Neural progenitor cell (in vitro differentiated cells): ENCODE results near the gene GFER.

Experiments used
- EZH2 ChIP-seq: fragments of 200-600 bp; sonication (generic); IDR thresholded peaks from 2 replicates; pipeline ENCODE4 v1.6.1; 2017; ENCODE audit warnings: antibody characterized with exemption, mild to moderate bottlenecking, moderate library complexity
- EZH2phosphoT487 ChIP-seq: fragments of 200-600 bp; sonication (generic); IDR thresholded peaks from 2 replicates; pipeline ENCODE4 v1.6.1; 2017; ENCODE audit warnings: antibody characterized with exemption
- TF ChIP-seq, protein P1 (sequence below): fragments of 200-600 bp; sonication (generic); IDR thresholded peaks from 2 replicates; pipeline ENCODE4 v1.5.1; 2017; ENCODE audit warnings: antibody characterized with exemption, mild to moderate bottlenecking

DNA sequence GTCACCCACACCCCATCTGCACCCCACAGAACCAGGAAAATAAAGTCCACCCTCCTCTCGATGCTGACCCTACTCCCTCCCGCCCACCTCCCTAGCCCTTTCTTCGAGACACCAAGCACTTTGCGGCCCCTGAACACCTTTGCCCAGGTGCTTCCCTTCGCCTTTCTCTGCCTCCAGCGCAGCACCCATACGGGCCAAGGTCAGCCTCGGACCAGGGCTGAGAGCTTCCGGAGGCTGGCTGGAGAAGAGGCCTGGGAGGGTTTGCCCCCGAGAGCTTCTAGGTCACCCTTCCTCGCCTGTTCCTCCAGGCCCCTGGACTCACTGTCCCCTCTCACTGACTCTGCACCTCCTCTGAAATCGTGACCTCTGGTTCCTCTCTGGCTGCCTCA lies 40.0 kb downstream of the GFER start:
- TF ChIP-seq, protein P1, sequence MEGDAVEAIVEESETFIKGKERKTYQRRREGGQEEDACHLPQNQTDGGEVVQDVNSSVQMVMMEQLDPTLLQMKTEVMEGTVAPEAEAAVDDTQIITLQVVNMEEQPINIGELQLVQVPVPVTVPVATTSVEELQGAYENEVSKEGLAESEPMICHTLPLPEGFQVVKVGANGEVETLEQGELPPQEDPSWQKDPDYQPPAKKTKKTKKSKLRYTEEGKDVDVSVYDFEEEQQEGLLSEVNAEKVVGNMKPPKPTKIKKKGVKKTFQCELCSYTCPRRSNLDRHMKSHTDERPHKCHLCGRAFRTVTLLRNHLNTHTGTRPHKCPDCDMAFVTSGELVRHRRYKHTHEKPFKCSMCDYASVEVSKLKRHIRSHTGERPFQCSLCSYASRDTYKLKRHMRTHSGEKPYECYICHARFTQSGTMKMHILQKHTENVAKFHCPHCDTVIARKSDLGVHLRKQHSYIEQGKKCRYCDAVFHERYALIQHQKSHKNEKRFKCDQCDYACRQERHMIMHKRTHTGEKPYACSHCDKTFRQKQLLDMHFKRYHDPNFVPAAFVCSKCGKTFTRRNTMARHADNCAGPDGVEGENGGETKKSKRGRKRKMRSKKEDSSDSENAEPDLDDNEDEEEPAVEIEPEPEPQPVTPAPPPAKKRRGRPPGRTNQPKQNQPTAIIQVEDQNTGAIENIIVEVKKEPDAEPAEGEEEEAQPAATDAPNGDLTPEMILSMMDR: no peak
- no peak for TF ChIP-seq EZH2phosphoT487
- no peak for TF ChIP-seq EZH2
